Ascending aorta (tissue), 2 donors: ENCODE measurements around the gene RAD54L2. TPM values are rescaled to one million over a fixed set of nuclear protein-coding genes. Genes with fewer than 3 reads are reported as not detected.

ENCODE experiments used
- DNase-seq, 2 donors: peaks; one replicate each; pipeline ENCODE4 v3.0.0-alpha.2; 2019; ENCODE audit warnings: low spot score in 2 of 2
- H3K27ac ChIP-seq, 2 donors: fragments of 200-600 bp; sonication (generic); one replicate each; pipeline ENCODE4 v1.5.1; 2016 to 2017; ENCODE audit warnings: mild to moderate bottlenecking in 1 of 2
- H3K27me3 ChIP-seq: fragments of 200-600 bp; sonication (generic); one replicate; pipeline ENCODE4 v1.5.1; 2017
- H3K36me3 ChIP-seq, 2 donors: fragments of 200-600 bp; sonication (generic); one replicate each; pipeline ENCODE4 v1.5.1; 2016
- H3K4me1 ChIP-seq, 2 donors: fragments of 200-600 bp; sonication (generic); one replicate each; pipeline ENCODE4 v1.5.1; 2016 to 2017; ENCODE audit warnings: mild to moderate bottlenecking in 1 of 2
- H3K4me3 ChIP-seq, 2 donors: fragments of 200-600 bp; sonication (generic); one replicate each; pipeline ENCODE4 v1.5.1; 2016 to 2017; ENCODE audit warnings: mild to moderate bottlenecking in 1 of 2
- H3K9me3 ChIP-seq, 2 donors: fragments of 200-600 bp; sonication (generic); one replicate each; pipeline ENCODE4 v1.5.1; 2016
- intact Hi-C: fragments of 100-400 bp; cut with DNase I; formaldehyde crosslinking; loops from one replicate; pipeline ENCODE4 v1.15.1; 2023
- total RNA-seq: library from RNA; depleted of rRNA; stranded (reverse); fragments of >200 nt; gene quantifications from one replicate; pipeline ENCODE4 v1.1.0, GENCODE V29; 2016
- TF ChIP-seq, protein P1 (sequence below), 3 experiments: fragments of 200-600 bp in 2 of 3; fragments of 450-650 bp in 1 of 3; sonication (generic) in 2 of 3; IDR thresholded peaks; one replicate each; pipeline ENCODE4 v1.5.1; 2016 to 2019; ENCODE audit warnings: antibody characterized with exemption in 3 of 3, mild to moderate bottlenecking in 1 of 3, moderate library complexity in 1 of 3

Gene RAD54L2, protein sequence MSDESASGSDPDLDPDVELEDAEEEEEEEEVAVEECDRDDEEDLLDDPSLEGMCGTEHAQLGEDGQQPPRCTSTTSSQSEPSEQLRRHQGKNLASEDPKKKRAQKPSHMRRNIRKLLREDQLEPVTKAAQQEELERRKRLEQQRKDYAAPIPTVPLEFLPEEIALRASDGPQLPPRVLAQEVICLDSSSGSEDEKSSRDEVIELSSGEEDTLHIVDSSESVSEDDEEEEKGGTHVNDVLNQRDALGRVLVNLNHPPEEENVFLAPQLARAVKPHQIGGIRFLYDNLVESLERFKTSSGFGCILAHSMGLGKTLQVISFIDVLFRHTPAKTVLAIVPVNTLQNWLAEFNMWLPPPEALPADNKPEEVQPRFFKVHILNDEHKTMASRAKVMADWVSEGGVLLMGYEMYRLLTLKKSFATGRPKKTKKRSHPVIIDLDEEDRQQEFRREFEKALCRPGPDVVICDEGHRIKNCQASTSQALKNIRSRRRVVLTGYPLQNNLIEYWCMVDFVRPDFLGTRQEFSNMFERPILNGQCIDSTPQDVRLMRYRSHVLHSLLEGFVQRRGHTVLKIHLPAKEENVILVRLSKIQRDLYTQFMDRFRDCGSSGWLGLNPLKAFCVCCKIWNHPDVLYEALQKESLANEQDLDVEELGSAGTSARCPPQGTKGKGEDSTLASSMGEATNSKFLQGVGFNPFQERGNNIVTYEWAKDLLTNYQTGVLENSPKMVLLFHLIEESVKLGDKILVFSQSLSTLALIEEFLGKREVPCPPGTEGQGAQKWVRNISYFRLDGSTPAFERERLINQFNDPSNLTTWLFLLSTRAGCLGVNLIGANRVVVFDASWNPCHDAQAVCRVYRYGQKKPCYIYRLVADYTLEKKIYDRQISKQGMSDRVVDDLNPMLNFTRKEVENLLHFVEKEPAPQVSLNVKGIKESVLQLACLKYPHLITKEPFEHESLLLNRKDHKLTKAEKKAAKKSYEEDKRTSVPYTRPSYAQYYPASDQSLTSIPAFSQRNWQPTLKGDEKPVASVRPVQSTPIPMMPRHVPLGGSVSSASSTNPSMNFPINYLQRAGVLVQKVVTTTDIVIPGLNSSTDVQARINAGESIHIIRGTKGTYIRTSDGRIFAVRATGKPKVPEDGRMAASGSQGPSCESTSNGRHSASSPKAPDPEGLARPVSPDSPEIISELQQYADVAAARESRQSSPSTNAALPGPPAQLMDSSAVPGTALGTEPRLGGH (N-terminal part only)
- total RNA-seq, result 18.3 TPM

DNA sequence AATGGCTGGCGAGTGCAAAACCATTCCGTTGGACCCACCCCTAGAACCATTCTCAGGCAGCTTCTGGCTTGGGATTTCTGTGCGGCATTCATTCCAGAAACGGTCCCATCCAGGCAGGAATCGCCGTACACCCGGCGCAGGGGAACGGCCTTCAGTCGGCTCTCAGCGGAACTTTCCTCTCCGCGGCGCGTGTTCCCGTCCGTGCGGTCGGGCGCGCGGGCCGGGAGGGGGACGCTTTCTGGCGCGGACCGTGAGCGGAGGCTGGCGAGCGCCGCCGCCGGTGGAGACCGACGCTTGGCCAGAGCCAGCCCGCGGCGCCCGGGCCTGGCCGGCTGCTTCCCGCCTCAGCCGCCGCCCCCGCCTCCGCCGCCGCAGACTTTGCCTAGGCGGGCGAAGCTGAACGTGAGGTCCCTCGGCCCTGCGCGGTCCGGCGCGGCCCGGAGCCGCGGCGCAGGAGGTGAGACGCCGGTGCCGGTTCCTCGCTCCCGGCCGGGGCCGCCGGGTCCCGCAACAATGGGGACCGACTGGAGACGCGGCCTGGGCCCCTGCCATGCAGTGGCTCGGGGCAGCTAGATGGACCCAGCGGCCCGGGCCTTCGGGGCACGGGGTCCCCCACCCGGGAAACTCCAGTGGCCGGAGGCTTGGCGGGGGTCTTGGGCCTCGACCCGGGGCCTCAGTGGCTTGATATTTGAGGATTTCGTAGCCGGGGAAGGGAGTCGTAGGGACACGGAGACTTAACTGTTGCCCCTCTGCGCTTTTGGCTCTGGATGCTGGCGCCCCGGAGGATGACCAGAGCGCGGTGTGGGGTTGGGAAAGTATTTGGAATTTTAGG, at the start of gene RAD54L2:
RAD54L2 (plus strand) TSS at position 261 of the 832 bp plus-strand sequence. CDS start 51,702 bp downstream, outside the sequence.
- DNase-seq, result peak; percentile 11 to 88
- intact Hi-C loops, result loop anchor here (1.0 to 2.0 kb wide), 2 partner anchors 38 to 133 kb away; partner anchors contain the start of genes DCAF1 and TEX264
- H3K4me3 ChIP-seq, result peak within 1 kb of the TSS; percentile 83 to 99
- peaks cover 0 to 5% of the 10 kb centered on the region in 2 donors for H3K36me3 ChIP-seq
- peaks cover 0 to 16% of the 10 kb centered on the region in 2 donors for H3K4me1 ChIP-seq
- TF ChIP-seq, protein P1, sequence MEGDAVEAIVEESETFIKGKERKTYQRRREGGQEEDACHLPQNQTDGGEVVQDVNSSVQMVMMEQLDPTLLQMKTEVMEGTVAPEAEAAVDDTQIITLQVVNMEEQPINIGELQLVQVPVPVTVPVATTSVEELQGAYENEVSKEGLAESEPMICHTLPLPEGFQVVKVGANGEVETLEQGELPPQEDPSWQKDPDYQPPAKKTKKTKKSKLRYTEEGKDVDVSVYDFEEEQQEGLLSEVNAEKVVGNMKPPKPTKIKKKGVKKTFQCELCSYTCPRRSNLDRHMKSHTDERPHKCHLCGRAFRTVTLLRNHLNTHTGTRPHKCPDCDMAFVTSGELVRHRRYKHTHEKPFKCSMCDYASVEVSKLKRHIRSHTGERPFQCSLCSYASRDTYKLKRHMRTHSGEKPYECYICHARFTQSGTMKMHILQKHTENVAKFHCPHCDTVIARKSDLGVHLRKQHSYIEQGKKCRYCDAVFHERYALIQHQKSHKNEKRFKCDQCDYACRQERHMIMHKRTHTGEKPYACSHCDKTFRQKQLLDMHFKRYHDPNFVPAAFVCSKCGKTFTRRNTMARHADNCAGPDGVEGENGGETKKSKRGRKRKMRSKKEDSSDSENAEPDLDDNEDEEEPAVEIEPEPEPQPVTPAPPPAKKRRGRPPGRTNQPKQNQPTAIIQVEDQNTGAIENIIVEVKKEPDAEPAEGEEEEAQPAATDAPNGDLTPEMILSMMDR (IDR thresholded peaks at IDR 0.05), result peak in 2 of 3 experiments; percentile 10 to 38
- H3K27me3 ChIP-seq, result no peaks in the 10 kb centered on the region
- no peaks in the 10 kb centered on the region for H3K9me3 ChIP-seq
- peak within 1 kb of the TSS; percentile 90 to 93 for H3K27ac ChIP-seq

DNA sequence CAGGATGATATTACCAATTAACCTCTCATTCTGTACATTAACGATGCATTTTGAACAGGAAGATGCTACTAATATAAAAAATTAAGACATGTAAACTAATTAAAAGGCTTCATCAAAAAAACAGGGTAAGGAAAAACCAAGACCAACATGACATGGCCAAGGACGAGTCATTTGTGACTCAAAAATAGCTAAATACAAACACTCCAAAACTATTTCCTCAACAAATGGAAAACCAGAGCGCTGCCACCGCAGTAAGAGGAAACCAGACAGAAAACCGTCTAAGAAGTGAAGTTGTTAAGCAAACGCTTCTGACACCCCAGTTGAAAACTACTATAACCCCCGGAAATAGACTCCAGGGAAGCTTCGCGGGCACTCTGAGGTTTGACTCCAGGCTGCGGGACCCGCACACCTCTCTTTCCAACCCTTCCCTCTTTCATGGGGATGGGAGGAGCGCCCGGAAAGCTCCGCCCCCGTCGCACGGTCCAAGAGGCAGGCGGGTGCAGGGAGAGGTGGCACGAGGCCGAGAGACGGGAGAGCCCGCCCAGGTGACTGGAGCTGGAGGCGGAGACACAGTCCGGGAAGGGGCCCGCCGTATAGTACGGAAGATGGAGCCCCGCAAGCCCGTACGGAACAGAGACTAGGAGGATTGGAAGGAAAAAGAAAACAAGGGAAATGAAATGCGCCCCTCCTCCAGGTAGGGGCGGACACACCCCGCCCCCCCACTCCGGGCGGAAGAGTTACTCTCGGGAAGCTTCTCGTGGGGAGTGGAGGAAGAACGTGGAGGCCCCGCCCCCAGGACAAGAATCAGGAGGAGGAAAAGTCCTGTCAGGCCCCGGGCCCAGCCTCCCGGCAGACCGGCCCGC, 39.4 kb upstream of the RAD54L2 start:
- Histone ChIP-seq H3K27me3 (no peaks in the 10 kb centered on the region), H3K27ac (peak overlapping the region; percentile 98 to 99), H3K4me1 (peaks cover 0 to 3% of the 10 kb centered on the region in 2 donors), H3K9me3 (no peaks in the 10 kb centered on the region), H3K36me3 (peaks cover 0 to 6% of the 10 kb centered on the region in 2 donors), H3K4me3 (peak overlapping the region; percentile 88 to 95)
- intact Hi-C loops, result loop anchor here (1.0 to 2.0 kb wide), 4 partner anchors 109 to 930 kb away; partner anchors contain the start of genes HEMK1, MANF and MAPKAPK3
- TF ChIP-seq, protein P1 (IDR thresholded peaks at IDR 0.05), result no peak
- DNase-seq, result peak; percentile 86 to 98

DNA sequence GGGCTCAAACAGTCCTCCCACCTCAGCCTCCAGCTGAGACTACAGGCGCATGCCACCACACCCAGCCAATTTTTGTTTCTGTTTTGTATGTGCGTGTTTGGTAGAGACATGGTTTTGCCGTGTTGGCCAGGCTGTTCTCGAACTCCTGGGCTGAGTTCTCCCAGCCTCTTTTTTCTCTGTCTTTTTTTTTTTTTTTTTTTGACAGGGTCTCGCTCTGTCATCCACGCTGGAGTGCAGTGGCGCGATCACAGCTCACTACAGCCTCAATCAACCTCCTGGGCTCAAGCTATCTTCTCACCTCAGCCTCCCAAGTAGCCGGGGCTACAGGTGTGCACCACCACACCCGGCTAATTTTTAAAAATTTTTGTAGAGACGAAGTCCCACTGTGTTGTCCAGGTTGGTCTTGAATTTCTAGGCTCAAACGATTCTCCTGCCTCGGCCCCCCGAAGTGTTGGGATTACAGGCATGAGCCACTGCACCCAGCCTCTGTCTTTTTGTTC, 37.8 kb upstream of the RAD54L2 start:
- H3K27ac ChIP-seq, result peak overlapping the region; percentile 83 to 99
- DNase-seq, result no peak
- H3K4me1 ChIP-seq, result peaks cover 0 to 3% of the 10 kb centered on the region in 2 donors
- H3K36me3 ChIP-seq, result no peaks in the 10 kb centered on the region
- TF ChIP-seq, protein P1 (IDR thresholded peaks at IDR 0.05), result no peak
- H3K27me3 ChIP-seq, result no peaks in the 10 kb centered on the region
- peak overlapping the region; percentile 31 to 95 for H3K4me3 ChIP-seq
- intact Hi-C loops, result loop anchor here (2.0 kb wide), 1 partner anchor 38 kb away; the partner anchor contains the start of gene RAD54L2
- H3K9me3 ChIP-seq, result no peaks in the 10 kb centered on the region

DNA sequence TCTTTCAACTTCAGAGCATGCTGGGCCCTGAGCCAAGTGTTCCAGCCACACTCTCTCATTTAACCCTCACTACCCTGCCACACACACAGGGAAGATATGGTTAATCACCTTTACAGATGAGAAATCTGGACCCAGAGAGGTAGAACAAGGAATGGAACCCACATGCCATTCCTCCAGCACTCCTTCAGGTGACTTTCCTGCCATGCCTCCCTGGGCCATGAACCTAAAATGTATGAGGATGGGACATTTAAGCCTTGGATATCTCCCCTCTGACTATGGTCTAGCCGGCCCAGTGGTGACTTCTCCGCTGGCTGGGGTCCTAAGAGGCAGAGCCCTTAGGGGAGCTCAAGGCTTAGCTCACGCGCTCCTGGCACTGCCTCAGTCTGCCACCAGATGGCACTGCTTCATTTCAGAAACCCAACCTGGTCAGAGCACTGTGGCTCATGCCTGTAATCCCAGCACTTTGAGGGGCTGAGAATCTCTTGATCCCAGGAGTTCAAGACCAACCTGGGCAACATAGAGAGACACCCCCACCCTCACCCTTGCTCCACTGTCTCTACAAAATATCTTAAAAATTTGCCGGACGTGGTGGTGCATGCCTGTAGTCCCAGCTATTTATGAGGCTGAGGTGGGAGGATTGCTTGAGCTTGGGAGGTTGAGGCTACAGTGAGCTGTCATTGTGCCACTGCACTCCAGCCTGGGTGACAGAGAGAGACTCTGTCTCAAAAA, 36.5 kb upstream of the RAD54L2 start:
- no peaks in the 10 kb centered on the region for H3K9me3 ChIP-seq
- H3K4me3 ChIP-seq, result no peak overlapping the region
- H3K27me3 ChIP-seq, result no peaks in the 10 kb centered on the region
- H3K36me3 ChIP-seq, result no peaks in the 10 kb centered on the region
- H3K27ac ChIP-seq, result peak overlapping the region in 1 of 2 donors; percentile 12
- intact Hi-C loops, result loop anchor here (1.0 to 2.0 kb wide), 4 partner anchors 37 to 299 kb away; partner anchors contain the start of gene RAD54L2
- H3K4me1 ChIP-seq, result peaks cover 0 to 3% of the 10 kb centered on the region in 2 donors
- TF ChIP-seq, protein P1 (IDR thresholded peaks at IDR 0.05), result peak; percentile 84 to 94 (median 92)
- peak; percentile 11 to 90 for DNase-seq
